Progenitor cell of endocrine pancreas (in vitro differentiated cells): ENCODE results near the gene CNDP1. TPM values are rescaled to one million over a fixed set of nuclear protein-coding genes. Genes with fewer than 3 reads are reported as not detected.

Source experiments
- DNase-seq: peaks from one replicate; pipeline ENCODE4 v3.0.0; 2021; ENCODE audit warnings: low spot score; ENCODE audit not compliant: unreplicated experiment
- H3K27ac Mint-ChIP-seq: 2 replicates; pipeline ENCODE4 v1.8.0; 2021; ENCODE audit warnings: mild to moderate bottlenecking, moderate library complexity, mixed read lengths
- H3K27me3 Mint-ChIP-seq: 2 replicates; pipeline ENCODE4 v1.8.0; 2021; ENCODE audit warnings: mixed read lengths
- H3K36me3 Mint-ChIP-seq: 2 replicates; pipeline ENCODE4 v1.8.0; 2022; ENCODE audit warnings: mixed read lengths; ENCODE audit not compliant: insufficient read depth
- H3K4me1 Mint-ChIP-seq: 2 replicates; pipeline ENCODE4 v1.8.0; 2021; ENCODE audit warnings: low read depth, mixed read lengths
- H3K4me3 Mint-ChIP-seq: 2 replicates; pipeline ENCODE4 v1.8.0; 2021; ENCODE audit warnings: low read depth, mild to moderate bottlenecking, moderate library complexity, mixed read lengths
- H3K9me3 Mint-ChIP-seq: 2 replicates; pipeline ENCODE4 v1.8.0; 2021; ENCODE audit warnings: low read depth, mixed read lengths
- CTCF ChIP-seq: fragments of 200-600 bp; sonication (generic); IDR thresholded peaks from one replicate; pipeline ENCODE4 v1.5.0; 2021; ENCODE audit warnings: antibody characterized with exemption, mild to moderate bottlenecking; ENCODE audit not compliant: unreplicated experiment
- total RNA-seq: library from RNA; stranded (reverse); gene quantifications from 2 replicates; pipeline ENCODE4 v1.2.1, GENCODE V29; 2021

Gene CNDP1
- total RNA-seq, 1 donor from 2014 or later: 0.38 TPM

GRCh38 chr18:74598350-74599001 is 64.2 kb downstream of the CNDP1 start:
- no peaks in the 10 kb centered on the region for H3K9me3 Mint-ChIP-seq
- H3K4me1 Mint-ChIP-seq: peaks cover 15% of the 10 kb centered on the region
- peak; percentile 63 for DNase-seq
- TF ChIP-seq CTCF: peak; percentile 56
- H3K4me3 Mint-ChIP-seq: peak overlapping the region; percentile 96
- H3K36me3 Mint-ChIP-seq: peaks cover 1% of the 10 kb centered on the region
- H3K27ac Mint-ChIP-seq: peak overlapping the region; percentile 99
- H3K27me3 Mint-ChIP-seq: no peaks in the 10 kb centered on the region

GRCh38 chr18:74604361-74604760 is 70.1 kb downstream of the CNDP1 start:
- Mint-ChIP-seq H3K4me3 (no peak overlapping the region), H3K9me3 (no peaks in the 10 kb centered on the region), H3K36me3 (no peaks in the 10 kb centered on the region), H3K27ac (no peak overlapping the region), H3K4me1 (peaks cover 4% of the 10 kb centered on the region), H3K27me3 (no peaks in the 10 kb centered on the region)
- no peak for TF ChIP-seq CTCF
- DNase-seq: no peak

- peaks cover 4% of the 10 kb centered on the region for H3K4me1 Mint-ChIP-seq
- H3K4me3 Mint-ChIP-seq: no peak overlapping the region
- H3K27me3 Mint-ChIP-seq: no peaks in the 10 kb centered on the region
- no peaks in the 10 kb centered on the region for H3K9me3 Mint-ChIP-seq
- TF ChIP-seq CTCF: no peak
- DNase-seq: no peak
- no peak overlapping the region for H3K27ac Mint-ChIP-seq
- no peaks in the 10 kb centered on the region for H3K36me3 Mint-ChIP-seq
Observed at GRCh38 chr18:74604774-74605173, 70.5 kb downstream of the CNDP1 start.

- Mint-ChIP-seq H3K27me3 (no peaks in the 10 kb centered on the region), H3K9me3 (no peaks in the 10 kb centered on the region), H3K4me3 (no peak overlapping the region), H3K4me1 (peaks cover 8% of the 10 kb centered on the region), H3K36me3 (no peaks in the 10 kb centered on the region), H3K27ac (peak overlapping the region; percentile 9)
- no peak for TF ChIP-seq CTCF
- DNase-seq: no peak
Observed at GRCh38 chr18:74608681-74609080, 74.4 kb downstream of the CNDP1 start.

GRCh38 chr18:74609535-74609934 is 75.2 kb downstream of the CNDP1 start:
- Mint-ChIP-seq H3K36me3 (no peaks in the 10 kb centered on the region), H3K27me3 (no peaks in the 10 kb centered on the region), H3K4me1 (peaks cover 8% of the 10 kb centered on the region), H3K27ac (no peak overlapping the region), H3K4me3 (no peak overlapping the region), H3K9me3 (no peaks in the 10 kb centered on the region)
- no peak for TF ChIP-seq CTCF
- no peak for DNase-seq
